A549 (cell line): Measurements from ENCODE around the gene PTK7. TPM values are rescaled to one million over a fixed set of nuclear protein-coding genes. Genes with fewer than 3 reads are reported as not detected.

Source experiments
- ATAC-seq, 2 experiments: fragments of 200-7000 bp in 1 of 2; fragments of >200 bp in 1 of 2; cut with Nextera tagmentation in 1 of 2; cut with Tn5 transposase in 1 of 2; 3 replicates each; pipeline versions ENCODE4 v1.8.0 to v1.9.1; 2018 to 2020; ENCODE audit warnings: mild to moderate bottlenecking in 1 of 2, moderate library complexity in 1 of 2
- CTCF ChIA-PET: fragments of 300-600 bp; sonication (Branson Sonifier 250); formaldehyde crosslinking; extraction: SDS; loops from one replicate; lab custom pipeline; 2021; ENCODE audit warnings: antibody characterized with exemption, inconsistent platforms; lab: Yijun Ruan, JAX
- POLR2A ChIA-PET: fragments of 350-600 bp; formaldehyde crosslinking; extraction: SDS; loops from one replicate; lab custom pipeline; 2021; ENCODE audit warnings: antibody characterized with exemption, inconsistent platforms; lab: Yijun Ruan, JAX
- DNase-seq, 2 experiments: peaks; one replicate each; pipeline versions ENCODE4 v3.0.0 to v3.0.0-alpha.2; 2011 to 2016; ENCODE audit warnings: low read depth in 1 of 2, low spot score in 1 of 2
- FAIRE-seq: peaks from 2 replicates; lab custom pipeline; 2011; peaks lifted over from hg19 to GRCh38; lab: Jason Lieb, UNC
- H3K27ac ChIP-seq, 2 experiments: fragments of >200 bp; sonication (Bioruptor Twin); formaldehyde crosslinking; 3 replicates each; pipeline ENCODE4 v1.5.1; 2016 to 2017
- H3K4me1 ChIP-seq: fragments of >200 bp; sonication (Bioruptor Twin); formaldehyde crosslinking; 3 replicates; pipeline ENCODE4 v1.6.1; 2016
- H3K4me2 ChIP-seq: fragments of >200 bp; sonication (Bioruptor Twin); formaldehyde crosslinking; 3 replicates; pipeline ENCODE4 v1.6.1; 2016
- H3K4me3 ChIP-seq: fragments of >200 bp; sonication (Bioruptor Twin); formaldehyde crosslinking; 3 replicates; pipeline ENCODE4 v1.5.1; 2016
- H3K9me3 ChIP-seq: fragments of >200 bp; sonication (Bioruptor Twin); formaldehyde crosslinking; 3 replicates; pipeline ENCODE4 v1.6.1; 2016
- CEBPB ChIP-seq, 2 experiments: fragments of >200 bp in 1 of 2; sonication (Bioruptor Twin) in 1 of 2; formaldehyde crosslinking in 1 of 2; IDR thresholded peaks; 2 replicates each; pipeline ENCODE4 v1.6.1; 2012 to 2016
- CHD2 ChIP-seq: fragments of 150-350 bp; IDR thresholded peaks from 2 replicates; pipeline ENCODE4 v1.6.1; 2014; ENCODE audit warnings: low read length; ENCODE audit not compliant: partially characterized antibody
- E2F6 ChIP-seq: IDR thresholded peaks from 2 replicates; pipeline ENCODE4 v1.6.1; 2012; ENCODE audit warnings: low read depth, borderline replicate concordance
- EP300 ChIP-seq, 2 experiments: fragments of >200 bp; sonication (Bioruptor Twin); formaldehyde crosslinking; IDR thresholded peaks; 2 replicates in 1 of 2; 3 replicates in 1 of 2; pipeline ENCODE4 v1.6.1; 2016 to 2017
- ESRRA ChIP-seq: fragments of 150-350 bp; IDR thresholded peaks from 2 replicates; pipeline ENCODE4 v1.6.1; 2014; ENCODE audit warnings: mild to moderate bottlenecking, low read length, borderline replicate concordance
- FOSB ChIP-seq: fragments of 250-450 bp; sonication (Bioruptor Pico); IDR thresholded peaks from 2 replicates; pipeline ENCODE4 v1.5.0; 2020; ENCODE audit warnings: mild to moderate bottlenecking, moderate library complexity
- FOXS1 ChIP-seq: fragments of 250-450 bp; sonication (Bioruptor Pico); IDR thresholded peaks from 2 replicates; pipeline ENCODE4 v1.5.0; 2020; ENCODE audit warnings: mild to moderate bottlenecking, moderate library complexity
- HEYL ChIP-seq: fragments of 250-450 bp; sonication (Bioruptor Pico); IDR thresholded peaks from 2 replicates; pipeline ENCODE4 v1.8.0; 2021; ENCODE audit warnings: mild to moderate bottlenecking, moderate library complexity
- HOXB13 ChIP-seq: fragments of 250-450 bp; sonication (Bioruptor Pico); IDR thresholded peaks from 2 replicates; pipeline ENCODE4 v1.5.0; 2020; ENCODE audit warnings: low read depth, mild to moderate bottlenecking, moderate library complexity
- NFE2L2 ChIP-seq: fragments of 150-350 bp; conservative IDR thresholded peaks from 2 replicates; pipeline ENCODE4 v1.6.1; 2014; ENCODE audit warnings: low read length
- NPAS2 ChIP-seq: fragments of 250-450 bp; sonication (Bioruptor Pico); IDR thresholded peaks from 2 replicates; pipeline ENCODE4 v1.8.0; 2022; ENCODE audit warnings: mild to moderate bottlenecking, moderate library complexity, borderline replicate concordance
- NR3C1 ChIP-seq: fragments of >200 bp; sonication (Bioruptor Twin); formaldehyde crosslinking; IDR thresholded peaks from 3 replicates; pipeline ENCODE4 v1.6.1; 2017
- RAD21 ChIP-seq, 2 experiments: fragments of >200 bp in 1 of 2; sonication (Bioruptor Twin) in 1 of 2; formaldehyde crosslinking in 1 of 2; IDR thresholded peaks in 1 of 2; conservative IDR thresholded peaks in 1 of 2; 2 replicates in 1 of 2; 3 replicates in 1 of 2; pipeline ENCODE4 v1.6.1; 2012 to 2018; ENCODE audit warnings: inconsistent platforms in 1 of 2
- RARB ChIP-seq: fragments of 250-450 bp; sonication (Bioruptor Pico); IDR thresholded peaks from 2 replicates; pipeline ENCODE4 v1.8.0; 2021; ENCODE audit warnings: mild to moderate bottlenecking, moderate library complexity
- RCOR1 ChIP-seq: fragments of 150-350 bp; IDR thresholded peaks from 2 replicates; pipeline ENCODE4 v1.6.1; 2014; ENCODE audit warnings: antibody characterized with exemption, low read length, low read depth
- RFX5 ChIP-seq: fragments of 450-650 bp; IDR thresholded peaks from 2 replicates; pipeline ENCODE4 v1.7.1; 2014; ENCODE audit warnings: antibody characterized with exemption, mild to moderate bottlenecking, moderate library complexity
- RNF2 ChIP-seq: fragments of 200-600 bp; sonication (generic); IDR thresholded peaks from 2 replicates; pipeline ENCODE4 v1.6.1; 2016; ENCODE audit warnings: low read depth, mild to moderate bottlenecking, antibody characterized with exemption, moderate library complexity, borderline replicate concordance
- SREBF2 ChIP-seq: fragments of 450-650 bp; IDR thresholded peaks from 2 replicates; pipeline ENCODE4 v1.6.1; 2014; ENCODE audit warnings: mild to moderate bottlenecking, moderate library complexity
- TP53 ChIP-seq: fragments of 250-450 bp; sonication (Bioruptor Pico); IDR thresholded peaks from 2 replicates; pipeline ENCODE4 v1.5.0; 2021; ENCODE audit warnings: mild to moderate bottlenecking, moderate library complexity
- USF2 ChIP-seq: fragments of 450-650 bp; IDR thresholded peaks from 2 replicates; pipeline ENCODE4 v1.6.1; 2014; ENCODE audit warnings: antibody characterized with exemption
- ZC3H11A ChIP-seq: fragments of 450-650 bp; IDR thresholded peaks from 2 replicates; pipeline ENCODE4 v1.6.1; 2014; ENCODE audit warnings: antibody characterized with exemption, mild to moderate bottlenecking
- ZFP36 ChIP-seq: fragments of 450-650 bp; IDR thresholded peaks from 2 replicates; pipeline ENCODE4 v1.6.1; 2014; ENCODE audit warnings: borderline replicate concordance; ENCODE audit not compliant: partially characterized antibody
- ZNF302 ChIP-seq: fragments of 250-450 bp; sonication (Bioruptor Pico); IDR thresholded peaks from 2 replicates; pipeline ENCODE4 v1.9.0; 2021; ENCODE audit warnings: inconsistent platforms, mild to moderate bottlenecking, moderate library complexity
- ZSCAN20 ChIP-seq: fragments of 250-450 bp; sonication (Bioruptor Pico); IDR thresholded peaks from 2 replicates; pipeline ENCODE4 v1.8.0; 2022; ENCODE audit warnings: mild to moderate bottlenecking, moderate library complexity
- WGBS: methylation state at CpG from one replicate; pipeline ENCODE4 v1.1.6; 2017; ENCODE audit errors: missing lambda C conversion rate; 5-methylcytosine and 5-hydroxymethylcytosine counted together
- polyA plus RNA-seq, 4 experiments: library from polyadenylated mRNA; depleted of rRNA in 3 of 4; stranded (reverse); fragments of >200 nt; fragmentation: RNase III in 1 of 4; extraction: RNeasy Plus Mini Kit Qiagen cat#74134 plus additional on column Dnase treatment in 1 of 4; gene quantifications; 2 replicates in 3 of 4; 3 replicates in 1 of 4; pipeline ENCODE4 v1.2.3, GENCODE V29; 2011 to 2017
- TF ChIP-seq, protein P1 (sequence below): fragments of >200 bp; sonication (Bioruptor Twin); formaldehyde crosslinking; IDR thresholded peaks from 3 replicates; pipeline ENCODE4 v1.5.1; 2016
- TF ChIP-seq, protein P2 (sequence below): IDR thresholded peaks from 2 replicates; pipeline ENCODE4 v1.6.1; 2012
- TF ChIP-seq, protein P3 (sequence below): fragments of 150-350 bp; IDR thresholded peaks from 2 replicates; pipeline ENCODE4 v1.6.1; 2014; ENCODE audit warnings: low read depth, mild to moderate bottlenecking, low read length
- TF ChIP-seq, protein P4 (sequence below): IDR thresholded peaks from 2 replicates; pipeline ENCODE4 v1.6.1; 2012

The PTK7 gene
- polyA plus RNA-seq, 2 of the 4 experiments (the other 2 are of a cell fraction): 2.8 to 5.6 TPM

DNA sequence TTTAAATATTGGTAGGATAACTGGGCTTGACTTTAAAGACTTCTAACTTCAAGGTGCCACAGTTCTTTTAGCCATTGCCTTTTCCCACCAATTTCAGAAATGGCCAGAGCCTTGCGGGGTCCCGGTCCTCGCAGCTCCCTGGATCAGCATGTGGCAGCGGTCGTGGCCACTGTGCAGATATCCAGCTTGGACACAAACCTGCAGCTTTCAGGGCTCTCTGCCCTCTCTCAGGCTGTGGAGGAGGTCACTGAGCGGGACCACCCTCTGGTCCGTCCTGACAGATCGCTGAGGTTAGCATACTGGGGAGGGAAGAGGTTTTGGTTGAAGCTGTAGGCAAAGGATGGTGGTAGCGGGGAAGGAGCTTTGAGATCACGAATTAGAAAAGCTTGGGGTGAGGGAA, 112.3 kb downstream of the PTK7 start:
- CTCF ChIA-PET: interaction anchor here (2.6 kb wide), 1 partner anchor 41 kb away, joined by 10 read pairs; the partner anchor contains the start of gene DNPH1
- ATAC-seq: no peak; a peak in 1 of 6 replicates
- TF ChIP-seq, protein P1, sequence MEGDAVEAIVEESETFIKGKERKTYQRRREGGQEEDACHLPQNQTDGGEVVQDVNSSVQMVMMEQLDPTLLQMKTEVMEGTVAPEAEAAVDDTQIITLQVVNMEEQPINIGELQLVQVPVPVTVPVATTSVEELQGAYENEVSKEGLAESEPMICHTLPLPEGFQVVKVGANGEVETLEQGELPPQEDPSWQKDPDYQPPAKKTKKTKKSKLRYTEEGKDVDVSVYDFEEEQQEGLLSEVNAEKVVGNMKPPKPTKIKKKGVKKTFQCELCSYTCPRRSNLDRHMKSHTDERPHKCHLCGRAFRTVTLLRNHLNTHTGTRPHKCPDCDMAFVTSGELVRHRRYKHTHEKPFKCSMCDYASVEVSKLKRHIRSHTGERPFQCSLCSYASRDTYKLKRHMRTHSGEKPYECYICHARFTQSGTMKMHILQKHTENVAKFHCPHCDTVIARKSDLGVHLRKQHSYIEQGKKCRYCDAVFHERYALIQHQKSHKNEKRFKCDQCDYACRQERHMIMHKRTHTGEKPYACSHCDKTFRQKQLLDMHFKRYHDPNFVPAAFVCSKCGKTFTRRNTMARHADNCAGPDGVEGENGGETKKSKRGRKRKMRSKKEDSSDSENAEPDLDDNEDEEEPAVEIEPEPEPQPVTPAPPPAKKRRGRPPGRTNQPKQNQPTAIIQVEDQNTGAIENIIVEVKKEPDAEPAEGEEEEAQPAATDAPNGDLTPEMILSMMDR: no peak
- TF ChIP-seq ZNF302 (CRISPR knock-in tag): no peak
- TF ChIP-seq E2F6: no peak
- TF ChIP-seq CHD2: no peak
- TF ChIP-seq EP300 (IDR thresholded peaks at IDR 0.05): no peak
- TF ChIP-seq RARB (CRISPR knock-in tag): no peak
- no peak for TF ChIP-seq HOXB13 (CRISPR knock-in tag)
- no peak for TF ChIP-seq FOXS1 (CRISPR knock-in tag)
- TF ChIP-seq NFE2L2: no peak
- TF ChIP-seq SREBF2: no peak
- TF ChIP-seq NPAS2 (CRISPR knock-in tag): no peak
- TF ChIP-seq ZFP36: no peak
- TF ChIP-seq NR3C1: no peak
- no peak for TF ChIP-seq HEYL (CRISPR knock-in tag)
- no peak for TF ChIP-seq RCOR1
- TF ChIP-seq CEBPB (IDR thresholded peaks at IDR 0.05): no peak
- TF ChIP-seq RFX5: no peak
- TF ChIP-seq FOSB (CRISPR knock-in tag): no peak
- TF ChIP-seq ZSCAN20: no peak
- FAIRE-seq: no peak
- WGBS: 96% methylated on average over 8 of the region's 10 CpGs
- H3K9me3 ChIP-seq: no peaks in the 10 kb centered on the region
- H3K4me3 ChIP-seq: no peak overlapping the region
- H3K4me2 ChIP-seq: no peak overlapping the region
- H3K27ac ChIP-seq: no peak overlapping the region
- DNase-seq: no peak
- no peaks in the 10 kb centered on the region; the same call in 2 of the 3 replicates for H3K4me1 ChIP-seq
- POLR2A ChIA-PET: no interaction called here

GRCh38 chr6:43189776-43190304, 113.7 kb downstream of the PTK7 start:
- H3K27ac ChIP-seq: no peak overlapping the region
- WGBS: 93% methylated on average over 6 of the region's 6 CpGs
- no peak for ATAC-seq
- no peaks in the 10 kb centered on the region for H3K4me1 ChIP-seq
- no peak overlapping the region for H3K4me3 ChIP-seq
- ChIA-PET CTCF (no interaction called here), POLR2A (no interaction called here)
- H3K4me2 ChIP-seq: no peak overlapping the region
- H3K9me3 ChIP-seq: no peaks in the 10 kb centered on the region
- no peak for FAIRE-seq
- no peak for TF ChIP-seq RAD21 (conservative IDR thresholded peaks at IDR 0.05 in 1 of 2, IDR thresholded peaks at IDR 0.05 in 1 of 2)
- TF ChIP-seq ESRRA: no peak
- DNase-seq: no peak

GRCh38 chr6:43192911-43193310, 116.8 kb downstream of the PTK7 start:
- DNase-seq (no peak), FAIRE-seq (no peak), ATAC-seq (no peak)
- CTCF ChIA-PET: no interaction called here
- 95% methylated on average over 9 of the region's 9 CpGs for WGBS
- H3K4me1 ChIP-seq: no peaks in the 10 kb centered on the region
- no peak overlapping the region for H3K27ac ChIP-seq
- POLR2A ChIA-PET: no interaction called here
- H3K4me2 ChIP-seq: no peak overlapping the region
- H3K9me3 ChIP-seq: no peaks in the 10 kb centered on the region
- H3K4me3 ChIP-seq: no peak overlapping the region
- TF ChIP-seq ZC3H11A (no peak), ZSCAN20 (no peak), TP53 (CRISPR knock-in tag) (no peak), USF2 (no peak), RNF2 (no peak), NFE2L2 (no peak)
- TF ChIP-seq, protein P2, sequence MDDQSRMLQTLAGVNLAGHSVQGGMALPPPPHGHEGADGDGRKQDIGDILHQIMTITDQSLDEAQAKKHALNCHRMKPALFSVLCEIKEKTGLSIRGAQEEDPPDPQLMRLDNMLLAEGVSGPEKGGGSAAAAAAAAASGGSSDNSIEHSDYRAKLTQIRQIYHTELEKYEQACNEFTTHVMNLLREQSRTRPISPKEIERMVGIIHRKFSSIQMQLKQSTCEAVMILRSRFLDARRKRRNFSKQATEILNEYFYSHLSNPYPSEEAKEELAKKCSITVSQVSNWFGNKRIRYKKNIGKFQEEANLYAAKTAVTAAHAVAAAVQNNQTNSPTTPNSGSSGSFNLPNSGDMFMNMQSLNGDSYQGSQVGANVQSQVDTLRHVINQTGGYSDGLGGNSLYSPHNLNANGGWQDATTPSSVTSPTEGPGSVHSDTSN: no peak
- TF ChIP-seq, protein P1: no peak
- TF ChIP-seq, protein P3, sequence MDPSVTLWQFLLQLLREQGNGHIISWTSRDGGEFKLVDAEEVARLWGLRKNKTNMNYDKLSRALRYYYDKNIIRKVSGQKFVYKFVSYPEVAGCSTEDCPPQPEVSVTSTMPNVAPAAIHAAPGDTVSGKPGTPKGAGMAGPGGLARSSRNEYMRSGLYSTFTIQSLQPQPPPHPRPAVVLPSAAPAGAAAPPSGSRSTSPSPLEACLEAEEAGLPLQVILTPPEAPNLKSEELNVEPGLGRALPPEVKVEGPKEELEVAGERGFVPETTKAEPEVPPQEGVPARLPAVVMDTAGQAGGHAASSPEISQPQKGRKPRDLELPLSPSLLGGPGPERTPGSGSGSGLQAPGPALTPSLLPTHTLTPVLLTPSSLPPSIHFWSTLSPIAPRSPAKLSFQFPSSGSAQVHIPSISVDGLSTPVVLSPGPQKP: no peak
- TF ChIP-seq, protein P4, sequence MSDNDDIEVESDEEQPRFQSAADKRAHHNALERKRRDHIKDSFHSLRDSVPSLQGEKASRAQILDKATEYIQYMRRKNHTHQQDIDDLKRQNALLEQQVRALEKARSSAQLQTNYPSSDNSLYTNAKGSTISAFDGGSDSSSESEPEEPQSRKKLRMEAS: no peak
